Loucy (cell line): ENCODE data around the gene CEP112.

Experiments
- H2AFZ ChIP-seq: fragments of 200-600 bp; sonication (generic); 2 replicates; pipeline ENCODE4 v1.6.0; 2016; ENCODE audit warnings: antibody characterized with exemption, mild to moderate bottlenecking, low read length, moderate library complexity
- H3F3A ChIP-seq: fragments of 200-600 bp; 2 replicates; pipeline ENCODE4 v1.6.0; 2016; ENCODE audit warnings: antibody characterized with exemption, low read depth, mild to moderate bottlenecking
- H3K27me3 ChIP-seq: fragments of 200-600 bp; sonication (generic); 2 replicates; pipeline ENCODE4 v1.6.1; 2014; ENCODE audit warnings: low read length, mild to moderate bottlenecking; ENCODE audit not compliant: insufficient read depth, poor library complexity, severe bottlenecking
- H3K36me3 ChIP-seq: fragments of 200-600 bp; sonication (generic); 2 replicates; pipeline ENCODE4 v1.6.1; 2016; ENCODE audit warnings: low read length; ENCODE audit not compliant: insufficient read depth
- H3K4me1 ChIP-seq: fragments of 200-600 bp; sonication (generic); 2 replicates; pipeline ENCODE4 v1.5.1; 2014; ENCODE audit warnings: low read length, mild to moderate bottlenecking; ENCODE audit not compliant: insufficient read depth, poor library complexity, severe bottlenecking
- H3K4me2 ChIP-seq: fragments of 200-600 bp; sonication (generic); 2 replicates; pipeline ENCODE4 v1.6.0; 2014; ENCODE audit warnings: antibody characterized with exemption, low read length, low read depth, mild to moderate bottlenecking; ENCODE audit not compliant: poor library complexity, severe bottlenecking
- H3K4me3 ChIP-seq: fragments of 200-600 bp; sonication (generic); 2 replicates; pipeline ENCODE4 v1.5.1; 2014; ENCODE audit warnings: low read length, mild to moderate bottlenecking, mixed read lengths; ENCODE audit not compliant: poor library complexity, severe bottlenecking
- H3K79me2 ChIP-seq: fragments of 200-600 bp; sonication (generic); 2 replicates; pipeline ENCODE4 v1.6.1; 2014; ENCODE audit warnings: low read length; ENCODE audit not compliant: insufficient read depth
- H3K9ac ChIP-seq: fragments of 200-600 bp; sonication (generic); 2 replicates; pipeline ENCODE4 v1.6.0; 2014; ENCODE audit warnings: mild to moderate bottlenecking, low read depth, low read length, moderate library complexity; ENCODE audit not compliant: poor library complexity, severe bottlenecking
- H3K9me2 ChIP-seq: fragments of 200-600 bp; sonication (generic); replicated peaks from 2 replicates; pipeline ENCODE4 v1.6.1; 2016; ENCODE audit warnings: low read depth, low read length, mixed read lengths
- H3K9me3 ChIP-seq: fragments of 200-600 bp; sonication (generic); 2 replicates; pipeline ENCODE4 v1.6.1; 2014; ENCODE audit warnings: mild to moderate bottlenecking, antibody characterized with exemption, low read length, low read depth; ENCODE audit not compliant: insufficient read depth
- H4K20me1 ChIP-seq: fragments of 200-600 bp; sonication (generic); 2 replicates; pipeline ENCODE4 v1.6.0; 2014; ENCODE audit warnings: antibody characterized with exemption, low read length, mild to moderate bottlenecking; ENCODE audit not compliant: insufficient read depth, poor library complexity, severe bottlenecking
- CTCF ChIP-seq: fragments of 200-600 bp; sonication (generic); conservative IDR thresholded peaks from 2 replicates; pipeline ENCODE4 v1.5.1; 2014; ENCODE audit warnings: mild to moderate bottlenecking, antibody characterized with exemption, low read length
- EZH2phosphoT487 ChIP-seq: fragments of 200-600 bp; IDR thresholded peaks from 2 replicates; pipeline ENCODE4 v1.6.1; 2018; ENCODE audit warnings: antibody characterized with exemption, mild to moderate bottlenecking, moderate library complexity, borderline replicate concordance

Gene CEP112

GRCh38 chr17:66230922-66231591, 39.1 kb upstream of the CEP112 start:
- Histone ChIP-seq H3K4me2 (no peak overlapping the region), H3K36me3 (no peaks in the 10 kb centered on the region), H3K27me3 (no peaks in the 10 kb centered on the region), H3K9me3 (no peaks in the 10 kb centered on the region), H4K20me1 (no peaks in the 10 kb centered on the region), H3K4me3 (no peak overlapping the region), H3F3A (no peaks in the 10 kb centered on the region), H2AFZ (no peak overlapping the region), H3K9me2 (no peaks in the 10 kb centered on the region), H3K9ac (no peak overlapping the region), H3K4me1 (no peaks in the 10 kb centered on the region), H3K79me2 (no peaks in the 10 kb centered on the region)
- TF ChIP-seq CTCF (no peak), EZH2phosphoT487 (no peak)

- H3K4me2 ChIP-seq = no peak overlapping the region
- H3K36me3 ChIP-seq = no peaks in the 10 kb centered on the region
- no peaks in the 10 kb centered on the region for H3K4me1 ChIP-seq
- no peak overlapping the region for H3K9ac ChIP-seq
- no peaks in the 10 kb centered on the region for H3K27me3 ChIP-seq
- H3K9me3 ChIP-seq = no peaks in the 10 kb centered on the region
- no peaks in the 10 kb centered on the region for H4K20me1 ChIP-seq
- TF ChIP-seq CTCF = no peak
- TF ChIP-seq EZH2phosphoT487 = no peak
- no peaks in the 10 kb centered on the region for H3K79me2 ChIP-seq
- no peak overlapping the region for H3K4me3 ChIP-seq
- no peaks in the 10 kb centered on the region for H3F3A ChIP-seq
- H2AFZ ChIP-seq = no peak overlapping the region
- H3K9me2 ChIP-seq = no peaks in the 10 kb centered on the region
These were observed 38.0 kb upstream of the CEP112 start for GRCh38 chr17:66229783-66230538.

- TF ChIP-seq EZH2phosphoT487 (no peak), CTCF (no peak)
- no peak within 1 kb of the TSS for H2AFZ ChIP-seq
- H3K9me2 ChIP-seq = no peaks in the 10 kb centered on the region
- no peak within 1 kb of the TSS for H3K9ac ChIP-seq
- H3K36me3 ChIP-seq = no peaks in the 10 kb centered on the region
- H3K4me2 ChIP-seq = no peak within 1 kb of the TSS
- no peaks in the 10 kb centered on the region for H3K9me3 ChIP-seq
- H3K4me3 ChIP-seq = no peak within 1 kb of the TSS
- no peaks in the 10 kb centered on the region for H3K27me3 ChIP-seq
- no peaks in the 10 kb centered on the region for H3K79me2 ChIP-seq
- no peaks in the 10 kb centered on the region for H3F3A ChIP-seq
- H4K20me1 ChIP-seq = no peaks in the 10 kb centered on the region
- H3K4me1 ChIP-seq = no peaks in the 10 kb centered on the region
These were observed 37.2 kb upstream of the CEP112 start, which contains the start of gene APOH for GRCh38 chr17:66228887-66229782. Gene APOH (minus strand): TSS chr17:66229415. CDS start chr17:66229379, 36 bp downstream.
